VCaP (cell line): ENCODE data around the gene ASB10.

Source experiments
- H3K27ac ChIP-seq: fragments of 450-650 bp; 2 replicates; pipeline ENCODE4 v1.5.1; 2017
- CTCF ChIP-seq: fragments of 450-650 bp; conservative IDR thresholded peaks from 2 replicates; pipeline ENCODE4 v1.5.1; 2017; ENCODE audit warnings: mild to moderate bottlenecking, moderate library complexity

ASB10 gene

GRCh38 chr7:151137076-151137675 lies 49.9 kb downstream of the ASB10 start:
- no peak for TF ChIP-seq CTCF
- no peak overlapping the region for H3K27ac ChIP-seq

GRCh38 chr7:151135866-151136843 lies 50.9 kb downstream of the ASB10 start:
- H3K27ac ChIP-seq = no peak overlapping the region
- no peak for TF ChIP-seq CTCF

GRCh38 chr7:151135525-151135845 lies 51.6 kb downstream of the ASB10 start:
- no peak overlapping the region for H3K27ac ChIP-seq
- no peak for TF ChIP-seq CTCF

- H3K27ac ChIP-seq = no peak overlapping the region
- no peak for TF ChIP-seq CTCF
Observed at GRCh38 chr7:151134743-151135524, 52.1 kb downstream of the ASB10 start.

- no peak overlapping the region for H3K27ac ChIP-seq
- no peak for TF ChIP-seq CTCF
Observed at GRCh38 chr7:151133986-151134742, 52.9 kb downstream of the ASB10 start.

- H3K27ac ChIP-seq = no peak overlapping the region
- TF ChIP-seq CTCF = no peak
Observed at GRCh38 chr7:151133266-151133985, 53.6 kb downstream of the ASB10 start.
